B cell (primary cell): Measurements from ENCODE around the gene NUMB. TPM values are rescaled to one million over a fixed set of nuclear protein-coding genes. Genes with fewer than 3 reads are reported as not detected.
"Not testable (repeated sequence)": the region's sequence is repeated elsewhere in the genome, so short reads cannot be mapped to it uniquely, and the experiment has no call there.

Experiments
- ATAC-seq: fragments of 200-7000 bp; cut with Tn5 transposase; one replicate; pipeline ENCODE4 v1.10.0; 2021; ENCODE audit warnings: low read depth, mild to moderate bottlenecking, moderate number of reproducible peaks, moderate library complexity
- CTCF ChIA-PET: fragments of 350-600 bp; sonication (Branson Sonifier 250); formaldehyde crosslinking; loops from one replicate; lab custom pipeline; 2021; ENCODE audit warnings: antibody characterized with exemption, inconsistent platforms; lab: Charles Lee
- POLR2A ChIA-PET: fragments of 350-600 bp; sonication (Branson Sonifier 250); formaldehyde crosslinking; loops from one replicate; lab custom pipeline; 2021; ENCODE audit warnings: antibody characterized with exemption; lab: Charles Lee
- DNase-seq: peaks from one replicate; pipeline ENCODE4 v3.0.0; 2013
- H2AFZ ChIP-seq: 2 replicates; pipeline ENCODE4 v1.6.1; 2012; ENCODE audit warnings: mild to moderate bottlenecking, low read depth, low read length; ENCODE audit not compliant: insufficient read depth, poor library complexity, severe bottlenecking
- H3K27ac ChIP-seq, 2 donors: 1 replicate in 1 of 2; 2 replicates in 1 of 2; pipeline ENCODE4 v1.5.1; 2012 to 2013; ENCODE audit warnings: low read length in 2 of 2, mild to moderate bottlenecking in 2 of 2, moderate library complexity in 1 of 2
- H3K27me3 ChIP-seq, 4 experiments: fragments of 200-600 bp in 1 of 4; sonication (generic) in 1 of 4; replicated peaks in 1 of 4; 1 replicate in 2 of 4; 2 replicates in 2 of 4; pipeline versions ENCODE4 v1.6.1 to v1.7.0; 2013 to 2016; ENCODE audit warnings: low read length in 3 of 4, mild to moderate bottlenecking in 2 of 4, mixed read lengths in 1 of 4, moderate library complexity in 1 of 4; ENCODE audit not compliant: insufficient read depth in 4 of 4, control insufficient read depth in 3 of 4; ENCODE audit errors: control extremely low read depth in 1 of 4
- H3K36me3 ChIP-seq, 2 experiments: replicated peaks in 1 of 2; 1 replicate in 1 of 2; 2 replicates in 1 of 2; pipeline versions ENCODE4 v1.6.1 to v1.7.1; 2013; ENCODE audit warnings: low read length in 1 of 2; ENCODE audit not compliant: insufficient read depth in 2 of 2, control insufficient read depth in 1 of 2; ENCODE audit errors: control extremely low read depth in 1 of 2, extremely low read depth in 1 of 2
- H3K4me1 ChIP-seq, 2 donors: fragments of 200-600 bp in 1 of 2; sonication (generic) in 1 of 2; 1 replicate in 1 of 2; 2 replicates in 1 of 2; pipeline versions ENCODE4 v1.5.1 to v1.6.1; 2013 to 2017; ENCODE audit warnings: low read length in 2 of 2; ENCODE audit not compliant: control insufficient read depth in 2 of 2, insufficient read depth in 2 of 2
- H3K4me2 ChIP-seq: replicated peaks from 2 replicates; pipeline ENCODE3; 2012; ENCODE audit warnings: mild to moderate bottlenecking, low read depth, low read length; ENCODE audit not compliant: poor library complexity, severe bottlenecking
- H3K4me3 ChIP-seq, 5 experiments: fragments of 200-600 bp in 1 of 5; sonication (generic) in 1 of 5; 1 replicate in 3 of 5; 2 replicates in 2 of 5; pipeline versions ENCODE4 v1.5.1 to v1.7.0; 2011 to 2016; ENCODE audit warnings: low read length in 4 of 5, mild to moderate bottlenecking in 4 of 5, low read depth in 2 of 5, control low read depth in 1 of 5, moderate library complexity in 1 of 5; ENCODE audit not compliant: insufficient read depth in 1 of 5; ENCODE audit errors: control extremely low read depth in 1 of 5, extremely low read depth in 1 of 5
- H3K79me2 ChIP-seq: fragments of 200-600 bp; sonication (generic); one replicate; pipeline ENCODE4 v1.6.0; 2016; ENCODE audit warnings: low read length; ENCODE audit not compliant: control insufficient read depth, insufficient read depth
- H3K9ac ChIP-seq: fragments of 200-600 bp; sonication (generic); 2 replicates; pipeline ENCODE4 v1.6.1; 2017; ENCODE audit warnings: mild to moderate bottlenecking, low read length, moderate library complexity
- H3K9me3 ChIP-seq, 3 donors: one replicate each; pipeline versions ENCODE4 v1.6.1 to v1.7.1; 2013; ENCODE audit warnings: low read length in 2 of 3; ENCODE audit not compliant: control insufficient read depth in 2 of 3, insufficient read depth in 1 of 3; ENCODE audit errors: control extremely low read depth in 1 of 3
- H4K20me1 ChIP-seq: 2 replicates; pipeline ENCODE4 v1.6.0; 2012; ENCODE audit warnings: mild to moderate bottlenecking, low read length; ENCODE audit not compliant: insufficient read depth, control insufficient read depth, poor library complexity, severe bottlenecking
- H3K27ac Mint-ChIP-seq: one replicate; pipeline ENCODE4 v1.8.0; 2021; ENCODE audit warnings: mixed read lengths
- H3K27me3 Mint-ChIP-seq: one replicate; pipeline ENCODE4 v1.8.0; 2021; ENCODE audit warnings: mixed read lengths
- H3K4me1 Mint-ChIP-seq: one replicate; pipeline ENCODE4 v1.8.0; 2021; ENCODE audit warnings: mixed read lengths
- H3K4me3 Mint-ChIP-seq: one replicate; pipeline ENCODE4 v1.8.0; 2021; ENCODE audit warnings: mixed read lengths
- H3K9me3 Mint-ChIP-seq: one replicate; pipeline ENCODE4 v1.8.0; 2022; ENCODE audit warnings: mixed read lengths; ENCODE audit not compliant: insufficient read depth
- CTCF ChIP-seq: fragments of 200-600 bp; IDR thresholded peaks from one replicate; pipeline ENCODE4 v1.8.0; 2022; ENCODE audit warnings: antibody characterized with exemption, mild to moderate bottlenecking
- EZH2 ChIP-seq: IDR thresholded peaks from 2 replicates; pipeline ENCODE4 v1.6.1; 2012; ENCODE audit warnings: borderline replicate concordance, low read depth, mild to moderate bottlenecking, moderate library complexity, low read length; ENCODE audit not compliant: insufficient read depth, poor library complexity, severe bottlenecking
- WGBS: methylation state at CpG from one replicate; pipeline ENCODE4 v1.1.5; 2013; ENCODE audit warnings: missing lambda C conversion rate; ENCODE audit not compliant: insufficient coverage; 5-methylcytosine and 5-hydroxymethylcytosine counted together
- intact Hi-C: fragments of 100-400 bp; cut with micrococcal nuclease; formaldehyde crosslinking; loops from one replicate; pipeline ENCODE4 v1.10.0; 2022
- polyA plus RNA-seq: library from polyadenylated mRNA; depleted of rRNA; stranded (reverse); fragments of >200 nt; gene quantifications from 2 replicates; pipeline ENCODE4 v1.2.3, GENCODE V29; 2012
- total RNA-seq, 2 donors: library from RNA; stranded (reverse); fragments of 120-200 nt in 1 of 2; gene quantifications; 1 replicate in 1 of 2; 2 replicates in 1 of 2; pipeline versions ENCODE4 v1.2.3 to v1.2.4, GENCODE V29; 2013 to 2022

The NUMB gene
- total and polyA plus RNA-seq, 2 donors (not counting 1 experiment from before 2014, with no cell fraction given), result 63.4 to 102 TPM

- ChIA-PET POLR2A (interaction anchor here (0.6 to 1.1 kb wide), 2 partner anchors 10 to 11 kb away, joined by 4 to 8 read pairs; no protein-coding TSS in a partner anchor), CTCF (interaction anchor here (0.8 kb wide), 2 partner anchors 14 to 132 kb away, joined by 3 to 4 read pairs; no protein-coding TSS in a partner anchor)
- Histone ChIP-seq H3K27ac (peak overlapping the region; percentile 12 to 61), H3K27me3 (no peaks in the 10 kb centered on the region), H3K4me2 (peak overlapping the region; percentile 28), H3K36me3 (peaks cover 0 to 2% of the 10 kb centered on the region in 2 experiments), H3K4me1 (peaks cover 29 to 38% of the 10 kb centered on the region in 2 donors), H4K20me1 (peaks cover 5% of the 10 kb centered on the region), H3K9me3 (no peaks in the 10 kb centered on the region), H2AFZ (no peak overlapping the region), H3K4me3 (no peak overlapping the region), H3K79me2 (peaks cover 83% of the 10 kb centered on the region), H3K9ac (no peak overlapping the region)
- H3K27ac Mint-ChIP-seq, result peak overlapping the region; percentile 87
- no peak overlapping the region for H3K4me3 Mint-ChIP-seq
- H3K4me1 Mint-ChIP-seq, result peaks cover 49% of the 10 kb centered on the region
- WGBS, result 89% methylated on average over 3 of the region's 5 CpGs
- DNase-seq (no peak), ATAC-seq (no peak)
- TF ChIP-seq CTCF (no peak), EZH2 (no peak)
- intact Hi-C loops, result no loop called here
- H3K9me3 Mint-ChIP-seq, result no peaks in the 10 kb centered on the region
- H3K27me3 Mint-ChIP-seq, result no peaks in the 10 kb centered on the region
Measured at GRCh38 chr14:73426877-73427276, 31.5 kb downstream of the NUMB start.

GRCh38 chr14:73424453-73424852, 33.9 kb downstream of the NUMB start:
- peak overlapping the region; percentile 58 for H2AFZ ChIP-seq
- ATAC-seq, result peak; percentile 77
- POLR2A ChIA-PET, result interaction anchor here (0.8 kb wide), 1 partner anchor 9 kb away, joined by 5 read pairs; no protein-coding TSS in a partner anchor
- H4K20me1 ChIP-seq, result peaks cover 5% of the 10 kb centered on the region
- peaks cover 52% of the 10 kb centered on the region for H3K4me1 Mint-ChIP-seq
- intact Hi-C loops, result loop anchor here (1.0 to 5.0 kb wide), 2 partner anchors 9 to 33 kb away; partner anchors contain the start of gene NUMB
- peaks cover 4 to 8% of the 10 kb centered on the region in 2 experiments for H3K36me3 ChIP-seq
- CTCF ChIA-PET, result no interaction called here
- peak overlapping the region; percentile 42 for H3K9ac ChIP-seq
- peak; percentile 59 for DNase-seq
- no peaks in the 10 kb centered on the region for H3K27me3 Mint-ChIP-seq
- H3K9me3 ChIP-seq, result no peaks in the 10 kb centered on the region
- peak overlapping the region; percentile 45 to 78 for H3K27ac ChIP-seq
- TF ChIP-seq CTCF (no peak), EZH2 (no peak)
- peak overlapping the region; percentile 65 for H3K27ac Mint-ChIP-seq
- H3K4me2 ChIP-seq, result peak overlapping the region; percentile 52
- peaks cover 29 to 38% of the 10 kb centered on the region in 2 donors for H3K4me1 ChIP-seq
- no CpG with 5 or more reads among the region's 3 CpGs for WGBS
- peak overlapping the region in 2 of 5 experiments; percentile 13 to 28 for H3K4me3 ChIP-seq
- no peaks in the 10 kb centered on the region for H3K27me3 ChIP-seq
- H3K4me3 Mint-ChIP-seq, result peak overlapping the region; percentile 58
- H3K79me2 ChIP-seq, result peaks cover 89% of the 10 kb centered on the region
- H3K9me3 Mint-ChIP-seq, result no peaks in the 10 kb centered on the region

- H3K27ac ChIP-seq, DNase-seq, H3K4me3 ChIP-seq, H3K27ac Mint-ChIP-seq, ATAC-seq, H3K9ac ChIP-seq, H3K4me3 Mint-ChIP-seq, H3K9me3 Mint-ChIP-seq, H4K20me1 ChIP-seq, H3K9me3 ChIP-seq, H3K4me2 ChIP-seq, H2AFZ ChIP-seq, H3K36me3 ChIP-seq, H3K27me3 ChIP-seq, H3K27me3 Mint-ChIP-seq: not testable (repeated sequence)
- ChIA-PET POLR2A (interaction anchor here (0.6 to 1.4 kb wide), 3 partner anchors 15 to 84 kb away, joined by 3 to 8 read pairs (median 3); no protein-coding TSS in a partner anchor), CTCF (interaction anchor here (0.7 kb wide), 1 partner anchor 16 kb away, joined by 4 read pairs; no protein-coding TSS in a partner anchor)
- Histone ChIP-seq H3K4me1 (peaks cover 29 to 35% of the 10 kb centered on the region in 2 donors), H3K79me2 (peaks cover 90% of the 10 kb centered on the region)
- peaks cover 45% of the 10 kb centered on the region for H3K4me1 Mint-ChIP-seq
- 97% methylated on average over 6 of the region's 6 CpGs for WGBS
- intact Hi-C loops, result loop anchor here (5.0 kb wide), 1 partner anchor 34 kb away; the partner anchor contains the start of gene NUMB
Measured at GRCh38 chr14:73423092-73423491, 35.3 kb downstream of the NUMB start.
